ENCODE measurements around the gene CHRD. TPM values are rescaled to one million over a fixed set of nuclear protein-coding genes. Genes with fewer than 3 reads are reported as not detected.
"Not testable (repeated sequence)": the region's sequence is repeated elsewhere in the genome, so short reads cannot be mapped to it uniquely, and the experiment has no call there.

Gene CHRD
- total RNA-seq, 2 experiments from 2014 or later: not detected

DNA sequence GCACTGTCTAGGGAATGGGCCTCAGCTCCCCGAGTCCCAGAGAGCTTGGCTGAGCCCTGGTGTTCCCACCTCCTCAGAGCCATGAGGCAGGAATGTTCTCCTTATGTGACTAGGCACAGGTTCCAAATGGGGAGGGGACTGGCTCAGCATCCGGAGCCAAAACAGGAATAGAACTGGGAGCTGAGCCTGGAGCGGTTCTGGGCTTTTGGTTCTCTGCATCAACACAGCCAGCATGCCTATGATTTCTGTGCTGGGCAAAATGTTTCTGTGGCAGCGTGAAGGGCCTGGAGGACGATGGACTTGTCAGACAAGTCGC is 42.5 kb upstream of the CHRD start, which contains the start of gene FAM131A:
Gene FAM131A, plus strand, starts transcription at position 202 of the 316 bp plus-strand sequence. Its CDS starts 31 bp downstream, at position 233.
- Mint-ChIP-seq H3K4me3 (peak within 1 kb of the TSS; percentile 82), H3K27me3 (no peaks in the 10 kb centered on the region), H3K9me3 (no peaks in the 10 kb centered on the region), H3K27ac (peak within 1 kb of the TSS; percentile 83), H3K4me1 (ENCODE audit: low read depth) (peaks cover 52% of the 10 kb centered on the region), H3K36me3 (ENCODE audit: low read depth) (peaks cover 27% of the 10 kb centered on the region)
- intact Hi-C loops (cut with micrococcal nuclease): no loop called here
- TF ChIP-seq, protein P1, sequence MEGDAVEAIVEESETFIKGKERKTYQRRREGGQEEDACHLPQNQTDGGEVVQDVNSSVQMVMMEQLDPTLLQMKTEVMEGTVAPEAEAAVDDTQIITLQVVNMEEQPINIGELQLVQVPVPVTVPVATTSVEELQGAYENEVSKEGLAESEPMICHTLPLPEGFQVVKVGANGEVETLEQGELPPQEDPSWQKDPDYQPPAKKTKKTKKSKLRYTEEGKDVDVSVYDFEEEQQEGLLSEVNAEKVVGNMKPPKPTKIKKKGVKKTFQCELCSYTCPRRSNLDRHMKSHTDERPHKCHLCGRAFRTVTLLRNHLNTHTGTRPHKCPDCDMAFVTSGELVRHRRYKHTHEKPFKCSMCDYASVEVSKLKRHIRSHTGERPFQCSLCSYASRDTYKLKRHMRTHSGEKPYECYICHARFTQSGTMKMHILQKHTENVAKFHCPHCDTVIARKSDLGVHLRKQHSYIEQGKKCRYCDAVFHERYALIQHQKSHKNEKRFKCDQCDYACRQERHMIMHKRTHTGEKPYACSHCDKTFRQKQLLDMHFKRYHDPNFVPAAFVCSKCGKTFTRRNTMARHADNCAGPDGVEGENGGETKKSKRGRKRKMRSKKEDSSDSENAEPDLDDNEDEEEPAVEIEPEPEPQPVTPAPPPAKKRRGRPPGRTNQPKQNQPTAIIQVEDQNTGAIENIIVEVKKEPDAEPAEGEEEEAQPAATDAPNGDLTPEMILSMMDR (IDR thresholded peaks at IDR 0.05): no peak
- ChIA-PET POLR2A (interaction anchor here (0.6 to 3.8 kb wide), 9 partner anchors 9 to 77 kb away, joined by 3 to 22 read pairs (median 5); partner anchors contain the start of gene EIF4G1), CTCF (interaction anchor here (2.8 kb wide), 1 partner anchor 17 kb away, joined by 25 read pairs; no protein-coding TSS in a partner anchor)
- no peak for DNase-seq
- ATAC-seq: no peak

DNA sequence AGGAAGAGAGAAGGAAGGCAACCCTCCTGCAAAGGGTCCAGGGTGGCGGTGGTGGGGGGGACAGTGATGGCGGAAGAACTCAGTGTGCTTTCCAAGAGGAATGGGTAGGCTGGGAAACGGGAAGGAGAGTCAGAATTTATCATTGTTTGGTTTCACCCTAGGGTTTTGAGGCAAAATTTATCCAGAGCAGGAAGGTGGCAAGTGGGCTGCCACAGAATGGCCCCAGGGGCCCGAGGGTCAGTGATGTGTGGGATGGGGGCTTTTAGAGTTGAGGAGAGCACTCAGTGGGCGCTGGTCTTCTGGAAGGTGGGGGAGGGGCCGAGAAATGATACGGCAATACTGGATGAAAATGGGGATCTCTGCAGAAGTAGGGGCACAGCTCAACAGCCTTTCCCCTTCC is 41.9 kb upstream of the CHRD start:
- POLR2A ChIA-PET: interaction anchor here (1.2 to 3.8 kb wide), 6 partner anchors 8 to 24 kb away, joined by 4 to 22 read pairs (median 12); partner anchors contain the start of gene EIF4G1
- TF ChIP-seq, protein P1 (IDR thresholded peaks at IDR 0.05): no peak
- Mint-ChIP-seq H3K4me1 (ENCODE audit: low read depth) (peaks cover 45% of the 10 kb centered on the region), H3K36me3 (ENCODE audit: low read depth) (peaks cover 21% of the 10 kb centered on the region), H3K9me3 (no peaks in the 10 kb centered on the region), H3K4me3 (peak overlapping the region; percentile 2), H3K27me3 (no peaks in the 10 kb centered on the region), H3K27ac (no peak overlapping the region)
- DNase-seq (no peak), ATAC-seq (no peak)
- CTCF ChIA-PET: interaction anchor here (1.0 to 2.8 kb wide), 3 partner anchors 12 to 34 kb away, joined by 3 to 25 read pairs (median 3); no protein-coding TSS in a partner anchor
- intact Hi-C loops (cut with micrococcal nuclease): no loop called here

DNA sequence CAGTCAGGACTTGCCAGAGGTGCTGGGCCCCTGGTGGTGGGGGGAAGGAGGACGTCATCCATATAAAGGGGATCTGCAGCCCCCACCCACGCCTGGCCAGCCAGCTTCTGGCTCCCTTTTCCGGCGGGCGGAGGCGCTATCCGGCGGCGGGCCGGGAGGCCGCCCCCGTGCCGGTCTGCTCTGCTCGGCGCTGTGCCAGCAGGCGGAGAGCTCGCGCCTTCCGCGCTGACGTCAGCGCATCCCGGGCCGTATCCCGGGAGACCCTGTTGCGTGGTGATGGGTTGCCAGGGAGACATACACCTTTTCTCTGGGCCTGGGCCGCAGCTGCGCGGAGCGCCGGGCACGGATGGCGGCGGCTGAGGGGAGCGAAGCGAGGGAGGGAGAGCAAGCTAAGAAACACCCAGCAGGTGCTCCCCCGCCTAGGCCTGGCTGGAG is 41.3 kb upstream of the CHRD start:
- Mint-ChIP-seq H3K27me3 (no peaks in the 10 kb centered on the region), H3K9me3 (no peaks in the 10 kb centered on the region), H3K36me3 (ENCODE audit: low read depth) (peaks cover 17% of the 10 kb centered on the region), H3K4me3 (no peak overlapping the region), H3K27ac (no peak overlapping the region), H3K4me1 (ENCODE audit: low read depth) (peaks cover 40% of the 10 kb centered on the region)
- DNase-seq (peak; percentile 41), ATAC-seq (no peak)
- intact Hi-C loops (cut with micrococcal nuclease): no loop called here
- TF ChIP-seq, protein P1 (IDR thresholded peaks at IDR 0.05): no peak
- ChIA-PET POLR2A (interaction anchor here (0.7 to 3.8 kb wide), 6 partner anchors 12 to 24 kb away, joined by 3 to 22 read pairs (median 6); partner anchors contain the start of gene EIF4G1), CTCF (interaction anchor here (1.0 to 2.8 kb wide), 3 partner anchors 13 to 33 kb away, joined by 3 to 25 read pairs (median 3); no protein-coding TSS in a partner anchor)

DNA sequence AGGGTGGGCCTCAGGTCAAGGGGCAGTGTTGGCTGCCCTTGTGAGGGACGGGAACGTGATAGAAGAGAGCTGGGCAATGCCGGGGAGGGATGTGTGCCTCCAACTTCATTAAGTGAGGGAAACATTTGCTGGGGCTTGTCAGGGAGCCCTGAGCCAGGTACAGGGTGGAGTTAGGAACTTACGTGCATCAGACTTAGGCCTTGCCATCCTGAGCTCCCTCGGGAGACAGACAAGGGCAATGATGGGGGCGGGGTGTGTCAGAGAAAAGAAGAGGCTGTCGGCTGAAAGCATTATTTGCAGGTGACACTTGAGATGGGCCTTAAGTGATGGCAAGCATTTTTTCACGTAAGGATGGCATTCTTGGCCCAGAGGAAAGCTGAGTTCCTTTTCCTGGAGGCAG is 40.9 kb upstream of the CHRD start:
- ChIA-PET POLR2A (interaction anchor here (0.7 to 3.8 kb wide), 5 partner anchors 12 to 23 kb away, joined by 3 to 22 read pairs (median 8); partner anchors contain the start of gene EIF4G1), CTCF (interaction anchor here (1.0 to 2.8 kb wide), 3 partner anchors 13 to 33 kb away, joined by 3 to 25 read pairs (median 3); no protein-coding TSS in a partner anchor)
- Mint-ChIP-seq H3K36me3 (ENCODE audit: low read depth) (peaks cover 12% of the 10 kb centered on the region), H3K9me3 (no peaks in the 10 kb centered on the region), H3K27ac (no peak overlapping the region), H3K27me3 (no peaks in the 10 kb centered on the region), H3K4me1 (ENCODE audit: low read depth) (peaks cover 35% of the 10 kb centered on the region), H3K4me3 (no peak overlapping the region)
- no peak for DNase-seq
- TF ChIP-seq, protein P1 (IDR thresholded peaks at IDR 0.05): no peak
- intact Hi-C loops (cut with micrococcal nuclease): no loop called here
- ATAC-seq: no peak

DNA sequence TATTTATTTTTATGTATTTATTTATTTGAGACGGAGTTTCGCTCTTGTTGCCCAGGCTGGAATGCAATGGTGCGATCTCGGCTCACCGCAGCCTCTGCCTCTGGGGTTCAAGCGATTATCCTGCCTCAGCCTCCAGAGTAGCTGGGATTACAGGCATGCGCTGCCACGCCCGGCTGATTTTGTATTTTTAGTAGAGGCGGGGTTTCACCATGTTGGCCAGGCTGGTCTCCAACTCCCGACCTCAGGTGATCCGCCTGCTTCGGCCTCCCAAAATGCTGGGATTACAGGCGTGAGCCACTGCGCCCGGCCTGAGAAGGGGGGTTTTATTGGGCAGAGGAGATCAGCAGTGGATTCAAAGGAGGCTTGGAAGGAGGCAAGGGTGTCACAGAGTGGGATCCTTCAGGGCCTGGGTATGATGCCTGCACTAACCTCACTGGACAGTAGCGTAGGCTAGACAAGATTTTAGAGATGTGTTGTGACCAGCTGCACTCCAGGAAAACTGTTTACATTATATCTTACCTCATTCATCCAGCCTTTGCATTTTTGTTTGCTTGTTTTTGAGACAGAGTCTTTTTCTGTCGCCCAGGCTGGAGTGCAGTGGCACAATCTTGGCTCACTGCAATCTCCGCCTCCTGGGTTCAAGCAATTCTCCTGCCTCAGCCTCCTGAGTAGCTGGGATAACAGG is 40.3 kb upstream of the CHRD start:
- DNase-seq; H3K27me3 Mint-ChIP-seq; H3K4me3 Mint-ChIP-seq; H3K36me3 Mint-ChIP-seq (ENCODE audit: low read depth); H3K27ac Mint-ChIP-seq; intact Hi-C loops (cut with micrococcal nuclease); H3K9me3 Mint-ChIP-seq; ATAC-seq: not testable (repeated sequence)
- H3K4me1 Mint-ChIP-seq (ENCODE audit: low read depth): peaks cover 29% of the 10 kb centered on the region
- ChIA-PET CTCF (interaction anchor here (1.9 kb wide), 1 partner anchor 32 kb away, joined by 5 read pairs; no protein-coding TSS in a partner anchor), POLR2A (interaction anchor here (1.5 to 3.8 kb wide), 3 partner anchors 14 to 24 kb away, joined by 3 to 22 read pairs (median 8); partner anchors contain the start of gene EIF4G1)
